ENCODE results near the gene MARCHF10. TPM values are rescaled to one million over a fixed set of nuclear protein-coding genes. Genes with fewer than 3 reads are reported as not detected.
A peak's percentile ranks its signal among the peaks of the same experiment; 100 is the strongest.

The MARCHF10 gene
- total RNA-seq, 1 experiment from 2014 or later: 0.03 TPM

DNA sequence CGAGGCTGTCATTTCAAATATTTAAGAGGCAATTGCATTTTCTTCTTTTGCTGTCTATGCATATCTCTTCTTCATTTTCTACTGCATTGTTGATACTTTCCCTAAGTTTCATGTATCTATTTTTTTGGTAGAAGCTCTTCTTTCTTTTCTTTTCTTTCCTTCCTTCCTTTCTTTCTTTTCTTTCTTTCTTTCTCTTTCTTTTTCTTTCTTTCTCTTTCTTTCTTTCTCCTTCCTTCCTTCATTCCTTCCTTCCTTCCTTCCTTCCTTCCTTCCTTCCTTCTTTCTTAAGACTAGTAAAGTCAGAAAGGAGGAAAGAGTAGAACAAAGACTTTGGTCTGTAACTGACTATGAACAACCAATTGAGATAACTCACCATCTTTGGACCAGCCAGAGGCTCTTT is 146.8 kb downstream of the MARCHF10 start:
- Histone ChIP-seq H3K36me3 (replicated peaks; ENCODE audit: control insufficient read depth, insufficient read depth, low read length) (no peaks in the 10 kb centered on the region), H3K27me3 (ENCODE audit: control insufficient read depth, insufficient read depth, low read length) (no peaks in the 10 kb centered on the region), H3K4me3 (ENCODE audit: insufficient read depth, low read depth, low read length) (no peak overlapping the region)
- DNase-seq: no peak

DNA sequence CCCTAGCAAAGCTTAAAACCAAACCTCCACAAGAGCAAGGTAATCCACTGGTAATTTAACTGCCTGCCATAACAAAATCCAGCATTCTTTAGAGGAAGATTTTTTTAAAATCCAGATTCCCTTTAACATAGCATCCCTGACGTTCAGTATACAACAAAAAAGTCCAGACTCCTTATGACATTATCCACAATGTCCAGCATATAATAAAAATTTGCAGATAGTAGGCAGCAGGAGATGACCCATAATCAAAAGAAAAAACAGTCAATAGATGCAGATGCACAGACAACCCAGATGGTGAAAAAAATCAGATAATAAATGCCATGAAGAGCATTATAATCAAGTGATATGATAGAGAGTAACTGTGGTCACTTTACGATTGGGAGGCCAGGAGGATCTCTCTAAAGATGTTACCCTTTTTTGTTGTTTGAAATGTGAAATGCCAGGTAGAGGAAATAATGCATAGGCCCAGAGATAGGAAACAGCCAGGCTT is 147.4 kb downstream of the MARCHF10 start:
- DNase-seq: no peak
- no peaks in the 10 kb centered on the region for H3K27me3 ChIP-seq (ENCODE audit: control insufficient read depth, insufficient read depth, low read length)

GRCh38 chr17:62658136-62658920 is 149.8 kb downstream of the MARCHF10 start:
- DNase-seq: peak; percentile 14
- H3K36me3 ChIP-seq (replicated peaks; ENCODE audit: control insufficient read depth, insufficient read depth, low read length): no peaks in the 10 kb centered on the region
- no peak overlapping the region for H3K4me3 ChIP-seq (ENCODE audit: insufficient read depth, low read depth, low read length)
- H3K27me3 ChIP-seq (ENCODE audit: control insufficient read depth, insufficient read depth, low read length): no peaks in the 10 kb centered on the region

More for the DNA sequence above, 147.4 kb downstream of the MARCHF10 start:
- Histone ChIP-seq H3K36me3 (replicated peaks; ENCODE audit: control insufficient read depth, insufficient read depth, low read length) (no peaks in the 10 kb centered on the region), H3K4me3 (ENCODE audit: insufficient read depth, low read depth, low read length) (no peak overlapping the region)

- peak; percentile 52 for DNase-seq
- no peaks in the 10 kb centered on the region for H3K27me3 ChIP-seq (ENCODE audit: control insufficient read depth, insufficient read depth, low read length)
- no peaks in the 10 kb centered on the region for H3K36me3 ChIP-seq (replicated peaks; ENCODE audit: control insufficient read depth, insufficient read depth, low read length)
- H3K4me3 ChIP-seq (ENCODE audit: insufficient read depth, low read depth, low read length): no peak overlapping the region
Measured at GRCh38 chr17:62657690-62658089, 150.4 kb downstream of the MARCHF10 start.

GRCh38 chr17:62657145-62657665 is 150.9 kb downstream of the MARCHF10 start:
- no peak for DNase-seq
- no peak overlapping the region for H3K4me3 ChIP-seq (ENCODE audit: insufficient read depth, low read depth, low read length)
- H3K27me3 ChIP-seq (ENCODE audit: control insufficient read depth, insufficient read depth, low read length): no peaks in the 10 kb centered on the region
- no peaks in the 10 kb centered on the region for H3K36me3 ChIP-seq (replicated peaks; ENCODE audit: control insufficient read depth, insufficient read depth, low read length)

GRCh38 chr17:62656446-62656845 is 151.7 kb downstream of the MARCHF10 start:
- H3K36me3 ChIP-seq (replicated peaks; ENCODE audit: control insufficient read depth, insufficient read depth, low read length): no peaks in the 10 kb centered on the region
- H3K4me3 ChIP-seq (ENCODE audit: insufficient read depth, low read depth, low read length): no peak overlapping the region
- H3K27me3 ChIP-seq (ENCODE audit: control insufficient read depth, insufficient read depth, low read length): no peaks in the 10 kb centered on the region
- peak; percentile 24 for DNase-seq

DNA sequence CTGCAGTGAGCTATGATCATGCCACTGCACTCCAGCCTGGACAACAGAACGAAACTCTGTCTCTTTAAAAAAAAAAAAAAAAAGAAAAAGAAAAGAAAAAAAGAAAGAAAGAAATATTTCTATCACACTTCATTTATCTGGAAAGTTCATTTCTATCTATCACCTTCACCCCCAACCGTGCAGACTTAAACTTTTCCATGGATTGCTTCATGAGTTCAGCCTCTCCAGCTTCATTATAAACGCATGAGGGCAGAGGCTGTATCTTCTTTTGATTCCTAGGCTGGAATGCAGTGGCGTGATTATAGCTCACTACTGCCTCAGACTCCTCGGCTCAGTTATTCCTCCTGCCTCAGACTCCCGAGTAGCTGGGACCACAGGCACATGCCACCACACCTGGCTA is 152.5 kb downstream of the MARCHF10 start:
- peak; percentile 2 for DNase-seq
- no peaks in the 10 kb centered on the region for H3K36me3 ChIP-seq (replicated peaks; ENCODE audit: control insufficient read depth, insufficient read depth, low read length)
- no peak overlapping the region for H3K4me3 ChIP-seq (ENCODE audit: insufficient read depth, low read depth, low read length)
- no peaks in the 10 kb centered on the region for H3K27me3 ChIP-seq (ENCODE audit: control insufficient read depth, insufficient read depth, low read length)

GRCh38 chr17:62653826-62654761 is 154.0 kb downstream of the MARCHF10 start:
- Histone ChIP-seq H3K4me3 (ENCODE audit: insufficient read depth, low read depth, low read length) (no peak overlapping the region), H3K36me3 (replicated peaks; ENCODE audit: control insufficient read depth, insufficient read depth, low read length) (no peaks in the 10 kb centered on the region), H3K27me3 (ENCODE audit: control insufficient read depth, insufficient read depth, low read length) (no peaks in the 10 kb centered on the region)
- peak; percentile 73 for DNase-seq

DNA sequence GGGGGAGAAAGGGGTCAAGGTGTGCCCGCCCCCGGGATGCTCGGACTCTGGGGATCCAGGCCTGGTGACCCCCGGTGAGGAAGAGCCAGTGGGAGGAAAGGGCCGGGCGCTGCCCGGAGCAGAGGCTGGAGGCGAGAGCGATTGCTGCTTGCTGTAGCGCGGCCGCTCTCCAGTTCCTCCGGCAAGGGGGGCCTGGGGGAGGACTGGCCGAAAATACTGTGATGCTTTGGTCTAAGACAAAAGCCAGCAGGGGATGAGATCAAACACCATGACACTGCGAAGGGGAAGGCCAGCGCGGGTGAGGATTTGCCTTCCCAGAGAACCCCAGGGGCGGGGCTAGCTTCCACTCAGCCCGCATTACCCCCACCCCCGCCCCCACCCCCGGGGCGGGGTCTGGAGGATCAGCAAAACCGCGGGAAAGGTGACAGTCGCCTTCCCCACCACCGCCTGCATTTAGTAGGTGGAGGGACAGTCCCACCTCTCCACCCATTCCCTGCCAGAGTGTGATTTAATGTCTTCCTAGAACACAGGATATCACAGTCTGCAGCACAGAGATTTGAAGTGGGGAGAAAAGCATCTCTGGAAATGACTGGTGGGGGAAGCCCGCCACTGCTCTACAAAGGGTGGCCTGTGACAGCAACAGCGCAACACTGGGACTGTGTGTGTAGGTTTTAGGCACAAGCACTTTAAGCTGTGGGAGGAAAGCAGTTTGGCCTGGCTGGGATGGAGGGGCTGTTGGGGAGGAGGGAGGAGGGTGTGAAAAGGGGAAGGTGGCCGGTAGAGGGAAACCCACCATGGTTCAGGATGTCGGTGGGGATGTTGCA is 154.9 kb downstream of the MARCHF10 start:
- Histone ChIP-seq H3K36me3 (replicated peaks; ENCODE audit: control insufficient read depth, insufficient read depth, low read length) (no peaks in the 10 kb centered on the region), H3K4me3 (ENCODE audit: insufficient read depth, low read depth, low read length) (peak overlapping the region; percentile 64), H3K27me3 (ENCODE audit: control insufficient read depth, insufficient read depth, low read length) (no peaks in the 10 kb centered on the region)
- peak; percentile 95 for DNase-seq

GRCh38 chr17:62652251-62653001 is 155.7 kb downstream of the MARCHF10 start:
- DNase-seq: peak; percentile 85
- H3K4me3 ChIP-seq (ENCODE audit: insufficient read depth, low read depth, low read length): peak overlapping the region; percentile 64
- H3K27me3 ChIP-seq (ENCODE audit: control insufficient read depth, insufficient read depth, low read length): no peaks in the 10 kb centered on the region
- H3K36me3 ChIP-seq (replicated peaks; ENCODE audit: control insufficient read depth, insufficient read depth, low read length): no peaks in the 10 kb centered on the region

Other genes starting within 250 kb of the MARCHF10 start
- 57.8 and 80.5 TPM in 2 replicates for gene MRC2, start 180.6 kb downstream of the MARCHF10 start, total RNA-seq (2014; rRNA removed; shearing (Covaris generic))
- 2.1 and 17.3 TPM in 2 replicates for gene TANC2, start 157.9 kb upstream of the MARCHF10 start, total RNA-seq (2014; rRNA removed; shearing (Covaris generic))

Measured in H7 (cell line).